OCI-LY7 (cell line): ENCODE data around the gene EIF5A.

ENCODE experiments used
- CTCF ChIP-seq: fragments of 200-600 bp; sonication (generic); conservative IDR thresholded peaks from 2 replicates; pipeline ENCODE4 v1.5.1; 2014; ENCODE audit warnings: mild to moderate bottlenecking, antibody characterized with exemption, low read length, moderate library complexity, mixed read lengths
- EZH2phosphoT487 ChIP-seq: fragments of 200-600 bp; sonication (generic); IDR thresholded peaks from 2 replicates; pipeline ENCODE4 v1.6.1; 2018; ENCODE audit warnings: low read depth, borderline replicate concordance, mild to moderate bottlenecking, mixed run types, antibody characterized with exemption, low read length, moderate library complexity, mixed read lengths

DNA sequence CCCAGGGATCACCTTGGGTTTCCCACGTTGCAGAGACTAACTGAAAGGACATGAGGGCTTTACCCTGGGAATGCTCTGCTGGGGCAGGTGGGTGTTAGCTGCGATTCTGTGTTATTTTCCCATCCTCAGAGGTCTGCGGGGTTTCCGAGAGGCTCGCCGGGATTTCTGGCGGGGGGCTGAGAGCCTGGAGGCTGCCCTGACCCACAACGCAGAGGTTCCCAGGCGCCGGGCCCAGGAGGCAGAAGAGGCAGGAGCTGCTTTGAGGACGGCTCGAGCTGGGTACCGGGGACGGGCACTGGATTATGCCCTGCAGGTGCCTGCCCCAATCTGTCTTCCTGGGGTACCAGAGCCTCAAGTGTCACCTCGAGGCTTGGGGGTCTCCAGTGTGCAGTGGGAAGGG lies 35.8 kb downstream of the EIF5A start:
- TF ChIP-seq CTCF, result no peak
- TF ChIP-seq EZH2phosphoT487, result no peak
